GM12878 (cell line): ENCODE data around the gene OTOG. TPM values are rescaled to one million over a fixed set of nuclear protein-coding genes. Genes with fewer than 3 reads are reported as not detected.

Source experiments
- ATF2 ChIP-seq: IDR thresholded peaks from 2 replicates; pipeline ENCODE4 v1.6.1; 2012; ENCODE audit warnings: low read length, inconsistent platforms
- BACH1 ChIP-seq: fragments of 450-650 bp; IDR thresholded peaks from 2 replicates; pipeline ENCODE4 v1.6.1; 2017; ENCODE audit warnings: mild to moderate bottlenecking, borderline replicate concordance
- BCLAF1 ChIP-seq: fragments of 450-650 bp; IDR thresholded peaks from 2 replicates; pipeline ENCODE4 v1.6.1; 2017; ENCODE audit warnings: antibody characterized with exemption, mild to moderate bottlenecking, moderate library complexity
- EZH2 ChIP-seq: IDR thresholded peaks from 2 replicates; pipeline ENCODE4 v1.6.1; 2012; ENCODE audit warnings: low read depth, mild to moderate bottlenecking, control low read depth, inconsistent platforms, low read length, borderline replicate concordance; ENCODE audit not compliant: control insufficient read depth
- IRF3 ChIP-seq: fragments of 450-650 bp; IDR thresholded peaks from 2 replicates; pipeline ENCODE4 v1.6.1; 2014; ENCODE audit warnings: mild to moderate bottlenecking
- RAD51 ChIP-seq: fragments of 450-650 bp; IDR thresholded peaks from 2 replicates; pipeline ENCODE4 v1.6.1; 2016; ENCODE audit warnings: moderate library complexity, mild to moderate bottlenecking, inconsistent platforms
- SMC3 ChIP-seq: IDR thresholded peaks from 2 replicates; pipeline ENCODE4 v1.6.1; 2011; ENCODE audit warnings: low read length, improper control_type of control experiment, borderline replicate concordance
- STAT1 ChIP-seq: fragments of 450-650 bp; conservative IDR thresholded peaks from 2 replicates; pipeline ENCODE4 v1.6.1; 2014; ENCODE audit warnings: antibody characterized with exemption, mild to moderate bottlenecking
- ZNF622 ChIP-seq: fragments of 450-650 bp; IDR thresholded peaks from 2 replicates; pipeline ENCODE4 v1.6.1; 2017; ENCODE audit warnings: mild to moderate bottlenecking, inconsistent platforms
- polyA plus RNA-seq, 11 experiments: library from polyadenylated mRNA; depleted of rRNA in 4 of 11; unstranded in 6 of 11; stranded (reverse) in 5 of 11; fragments of >200 nt; fragmentation: Nextera tagmentation in 4 of 11; fragmentation: Illumina TruSeq in 1 of 11; extraction: Ambion mirVana in 4 of 11; extraction: Trizol in 1 of 11; gene quantifications; 1 replicate in 1 of 11; 2 replicates in 10 of 11; pipeline versions ENCODE4 v1.2.1 to v1.2.3, GENCODE V29; 2011 to 2016; ENCODE audit warnings: inconsistent platforms in 2 of 11, missing spikeins in 2 of 11, low read depth in 1 of 11
- total RNA-seq, 4 experiments: library from RNA; depleted of rRNA in 3 of 4; stranded (reverse); fragments of >200 nt in 3 of 4; fragmentation: Illumina TruSeq in 1 of 4; extraction: Trizol in 1 of 4; gene quantifications; 2 replicates each; pipeline versions ENCODE4 v1.2.1 to v1.2.3, GENCODE V29; 2013 to 2021

The OTOG gene
- total and polyA plus RNA-seq, 10 of the 15 experiments (the other 5 are each of a cell fraction or from before 2014, with no cell fraction given) = not detected

GRCh38 chr11:17581732-17582053, 34.6 kb downstream of the OTOG start (continued):
- no peak for TF ChIP-seq SMC3
- no peak for TF ChIP-seq BCLAF1
- TF ChIP-seq EZH2 = no peak
- TF ChIP-seq RAD51 = no peak
- no peak for TF ChIP-seq ZNF622
- TF ChIP-seq IRF3 = no peak
- no peak for TF ChIP-seq ATF2
- TF ChIP-seq STAT1 = no peak
- no peak for TF ChIP-seq BACH1
